Endometrium (tissue), 2 donors: ENCODE data around the gene WFDC6.

Experiments used
- FAIRE-seq: peaks from 2 replicates; lab custom pipeline; 2012; peaks lifted over from hg19 to GRCh38; lab: Jason Lieb, UNC
- donor health status: control.
- donor health status: control.

WFDC6 gene

DNA sequence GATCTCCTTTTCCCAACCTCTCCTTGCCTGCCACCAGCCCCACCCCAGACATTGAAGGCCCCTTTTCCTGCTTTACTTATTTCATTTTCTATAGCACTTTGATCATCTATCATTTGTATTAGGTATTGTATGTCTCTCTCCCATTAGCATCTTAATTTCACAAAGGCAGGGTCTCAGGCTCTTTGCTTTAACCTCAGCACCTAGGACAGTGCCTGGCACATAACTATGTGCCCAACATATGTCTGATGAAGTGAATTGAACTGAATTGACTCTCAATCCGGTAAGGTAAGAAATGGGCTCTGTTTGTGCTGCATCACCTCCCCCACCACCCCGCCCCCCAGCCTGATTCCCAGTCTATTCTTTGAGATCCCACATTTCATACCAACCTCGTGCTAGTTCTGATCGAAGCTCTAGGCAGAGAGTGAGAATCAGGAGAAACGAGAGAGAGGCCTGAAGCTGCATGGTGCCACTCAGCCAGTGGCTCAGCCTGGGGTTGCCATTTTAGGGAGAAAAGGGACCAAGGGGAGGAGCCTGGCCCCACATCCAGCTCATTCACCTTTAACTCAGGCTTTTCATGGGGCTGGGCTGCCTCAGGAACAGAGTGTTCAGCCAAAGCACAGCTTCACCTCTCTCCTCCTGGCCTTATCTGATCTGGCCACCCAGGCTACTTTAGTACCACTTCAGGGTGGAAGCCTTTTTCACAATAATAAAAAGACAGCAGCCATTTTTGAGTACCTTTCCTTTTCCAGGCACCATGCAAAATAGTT, 24.0 kb downstream of the WFDC6 start, which contains the start of gene SPINT3:
TSS of gene SPINT3 (minus strand) at position 476 of the 767 bp plus-strand sequence. CDS start at position 462, 14 bp downstream.
- no peak for FAIRE-seq

GRCh38 chr20:45510242-45510862, 28.9 kb downstream of the WFDC6 start:
- no peak for FAIRE-seq

DNA sequence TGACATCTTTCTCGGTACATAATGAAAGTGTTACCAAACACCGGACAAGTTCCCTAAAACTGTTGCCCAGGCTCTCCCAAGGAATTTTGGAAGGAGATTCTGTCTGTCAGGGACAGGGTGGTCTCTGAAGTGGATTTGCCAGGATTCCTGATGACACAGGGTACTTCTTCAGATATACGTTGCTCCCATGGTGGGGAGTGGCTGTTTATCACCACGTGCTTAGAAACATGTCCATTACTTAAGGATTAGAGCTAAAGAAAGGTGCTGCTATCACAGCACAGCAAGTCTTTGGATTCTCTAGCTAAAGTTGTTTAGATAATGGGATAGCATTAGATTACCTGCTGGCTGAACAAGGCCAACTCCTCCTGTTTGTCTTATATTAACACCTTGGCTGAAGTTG, 30.2 kb downstream of the WFDC6 start:
- FAIRE-seq, result no peak

DNA sequence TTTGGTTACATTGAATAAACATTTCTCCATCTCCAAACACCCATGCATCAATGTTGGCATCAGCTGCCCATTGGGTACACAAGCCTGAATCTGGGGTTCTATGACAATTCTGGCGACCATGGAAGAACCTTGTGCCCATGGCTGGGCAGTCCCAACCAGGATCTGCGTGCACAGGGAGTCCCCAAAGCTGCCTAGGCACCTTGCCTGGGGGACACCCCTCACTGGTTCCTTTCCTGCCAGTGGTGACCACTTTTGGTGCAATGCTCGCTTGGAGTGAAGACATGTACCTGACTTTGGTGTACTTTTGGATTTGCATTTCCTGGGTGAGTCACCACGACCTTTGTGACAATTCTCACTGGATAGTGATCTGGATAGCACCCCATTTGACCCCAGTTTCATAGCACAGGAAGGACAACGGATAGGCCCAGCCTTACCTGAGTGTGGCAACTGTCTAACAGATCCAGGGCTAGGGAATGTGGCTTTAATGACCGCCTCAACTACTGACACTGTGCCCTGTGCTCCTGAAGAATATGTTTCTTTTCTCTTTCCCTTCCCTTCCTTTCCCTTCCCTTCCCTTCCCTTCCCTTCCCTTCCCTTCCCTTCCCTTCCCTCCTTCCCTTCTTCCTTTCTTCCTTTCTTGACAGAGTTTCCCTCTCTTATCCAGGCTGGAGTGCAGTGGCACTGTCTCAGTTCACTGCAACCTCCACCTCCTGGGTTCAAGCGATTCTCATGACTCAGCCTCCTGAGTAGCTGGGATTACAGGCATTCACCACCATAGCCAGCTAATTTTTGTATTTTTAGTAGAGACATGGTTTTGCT, 31.0 kb downstream of the WFDC6 start:
- no peak for FAIRE-seq

DNA sequence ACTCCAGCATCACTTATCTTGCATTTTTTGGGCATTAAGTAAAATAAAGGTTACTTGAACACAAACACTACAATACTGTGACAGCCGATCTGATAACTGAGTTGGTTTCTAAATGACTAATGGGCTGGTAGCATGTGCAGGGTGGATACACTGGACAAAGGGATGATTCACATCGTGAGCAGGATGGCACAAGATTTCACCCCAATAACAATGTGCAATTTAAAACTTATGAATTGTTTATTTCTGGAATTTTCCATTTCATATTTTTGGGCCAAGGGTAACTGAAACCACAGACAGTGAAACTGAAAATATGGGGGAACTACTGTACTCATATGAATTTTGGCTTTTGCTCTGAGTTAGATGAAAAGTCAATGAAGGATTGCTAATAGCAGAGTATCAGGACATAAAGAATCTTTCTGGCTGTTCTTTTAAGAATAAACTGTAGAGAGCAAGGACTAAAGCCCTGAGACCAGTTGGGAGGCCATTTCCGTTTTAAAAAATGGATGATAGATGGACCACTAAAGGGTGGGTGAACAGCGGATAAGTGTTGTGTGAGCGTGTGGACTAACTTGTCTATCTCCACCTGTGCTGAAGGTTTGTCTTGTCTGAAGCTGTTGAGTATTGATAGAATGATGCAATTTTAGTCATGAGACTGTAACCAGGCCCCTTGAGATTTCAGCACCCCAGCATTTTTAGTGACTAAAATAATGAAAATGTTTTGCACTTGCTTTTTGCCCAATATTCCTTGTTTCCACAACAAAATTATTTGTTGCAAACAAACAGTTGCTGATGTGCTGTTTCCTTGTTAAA, 32.1 kb downstream of the WFDC6 start:
- no peak for FAIRE-seq

GRCh38 chr20:45506398-45506797, 32.9 kb downstream of the WFDC6 start:
- FAIRE-seq, result no peak

DNA sequence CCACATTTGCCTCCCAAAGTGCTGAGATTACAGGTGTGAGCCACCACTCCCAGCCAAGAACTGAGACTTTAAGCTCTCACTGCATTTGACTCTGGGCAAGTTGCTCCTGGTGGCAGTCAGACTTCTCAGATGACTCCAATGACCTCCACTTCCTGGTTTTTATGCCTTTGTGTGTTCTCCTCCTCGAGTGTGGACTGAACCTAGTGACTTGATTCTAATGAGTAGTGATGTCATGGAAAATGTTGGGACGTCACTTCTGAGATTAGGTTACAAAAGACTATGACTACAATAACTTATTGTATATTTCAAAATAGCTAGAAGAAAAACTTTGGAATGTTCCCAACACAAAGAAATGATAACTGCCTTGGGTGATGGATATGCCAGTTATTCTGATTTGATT, 35.9 kb downstream of the WFDC6 start:
- no peak for FAIRE-seq

- no peak for FAIRE-seq
These were observed 36.7 kb downstream of the WFDC6 start for GRCh38 chr20:45502561-45502960.

GRCh38 chr20:45501600-45501999, 37.7 kb downstream of the WFDC6 start:
- FAIRE-seq, result no peak

GRCh38 chr20:45500022-45500421, 39.3 kb downstream of the WFDC6 start:
- no peak for FAIRE-seq

DNA sequence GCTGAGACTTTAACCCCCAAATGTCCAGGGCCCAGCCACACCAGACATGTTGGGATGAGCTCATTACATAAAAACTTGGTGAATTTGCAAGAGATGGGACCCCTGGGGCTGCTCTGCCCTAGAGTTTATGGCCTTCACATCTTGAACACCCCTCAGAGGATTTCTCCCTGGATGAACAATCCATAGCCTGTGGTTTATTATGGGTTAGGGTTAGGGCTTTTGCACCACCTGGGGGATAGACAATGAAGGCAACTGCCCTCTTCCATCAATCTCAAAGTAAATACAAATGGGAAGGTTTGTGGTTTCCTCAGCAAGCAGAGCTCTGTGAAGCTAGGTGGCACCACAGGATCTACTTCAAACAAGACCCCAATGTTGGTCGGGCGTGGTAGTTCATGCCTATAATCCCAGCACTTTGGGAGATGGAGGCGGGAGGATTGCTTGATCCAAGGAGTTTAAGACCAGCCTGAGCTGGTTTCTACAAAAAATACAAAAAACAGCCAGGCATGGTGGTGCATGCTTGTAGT, 41.2 kb downstream of the WFDC6 start:
- no peak for FAIRE-seq

DNA sequence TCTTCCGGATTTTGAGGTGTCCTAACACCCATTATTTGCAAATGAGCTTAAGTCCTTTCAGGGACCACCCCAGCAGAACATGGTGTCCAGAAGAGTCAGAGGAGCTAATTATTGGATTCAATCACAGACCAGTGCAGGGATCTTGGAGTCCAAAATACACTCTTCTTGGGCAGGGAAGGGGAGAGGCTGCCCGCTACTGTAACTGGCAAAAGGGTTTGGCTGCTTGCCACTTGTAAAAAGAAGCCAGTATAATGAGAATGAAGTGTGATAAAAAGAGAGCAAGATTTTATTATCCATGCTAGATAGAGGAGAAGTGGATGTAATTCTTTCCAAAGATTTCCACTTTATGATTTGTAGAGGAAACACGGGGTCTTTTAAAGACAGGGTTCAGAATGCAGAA, 43.1 kb downstream of the WFDC6 start:
- FAIRE-seq, result no peak

- no peak for FAIRE-seq
These were observed 43.8 kb downstream of the WFDC6 start for GRCh38 chr20:45495501-45495941.

GRCh38 chr20:45489083-45489531, 50.2 kb downstream of the WFDC6 start:
- FAIRE-seq, result no peak

GRCh38 chr20:45487231-45487635, 52.0 kb downstream of the WFDC6 start:
- FAIRE-seq, result no peak

DNA sequence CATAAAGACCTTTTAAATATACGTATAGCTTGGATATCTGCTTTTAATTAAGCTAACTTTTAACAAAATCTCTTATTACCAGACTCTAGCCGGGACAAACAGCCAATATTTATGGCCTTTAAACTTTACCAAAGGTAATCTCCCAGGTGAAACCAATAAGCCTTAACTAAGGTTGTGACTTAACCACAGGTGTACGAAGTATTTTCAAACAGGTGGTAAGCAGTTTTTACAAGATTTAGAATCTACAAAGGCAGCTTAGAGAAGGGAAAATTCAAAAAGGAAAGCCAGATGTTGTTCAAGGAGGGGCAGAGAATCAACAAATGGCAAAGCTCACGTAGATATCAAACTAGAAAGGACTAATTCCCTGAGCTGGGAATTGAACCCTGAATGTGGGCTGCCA, 53.9 kb downstream of the WFDC6 start:
- FAIRE-seq, result no peak

DNA sequence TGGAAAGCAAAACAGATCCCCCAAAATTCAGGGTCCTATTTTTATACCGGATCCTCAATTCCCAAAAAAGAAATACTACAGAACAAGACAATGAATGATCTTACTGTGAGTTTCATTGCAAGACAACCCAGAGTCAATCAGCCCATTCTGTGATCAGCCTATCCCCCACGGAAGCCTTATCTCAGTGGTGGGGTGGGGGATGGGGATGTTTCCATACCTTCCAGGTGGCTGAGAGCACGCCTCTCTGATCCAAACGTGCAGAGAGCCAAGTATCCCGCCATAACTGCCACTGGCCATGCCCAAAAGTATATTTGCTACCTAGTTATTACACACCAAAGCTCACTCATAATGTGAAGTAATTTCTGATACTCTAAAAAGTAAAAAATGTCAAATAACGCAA, 54.6 kb downstream of the WFDC6 start:
- no peak for FAIRE-seq
